Measurements from ENCODE around the gene PIEZO2.

DNA sequence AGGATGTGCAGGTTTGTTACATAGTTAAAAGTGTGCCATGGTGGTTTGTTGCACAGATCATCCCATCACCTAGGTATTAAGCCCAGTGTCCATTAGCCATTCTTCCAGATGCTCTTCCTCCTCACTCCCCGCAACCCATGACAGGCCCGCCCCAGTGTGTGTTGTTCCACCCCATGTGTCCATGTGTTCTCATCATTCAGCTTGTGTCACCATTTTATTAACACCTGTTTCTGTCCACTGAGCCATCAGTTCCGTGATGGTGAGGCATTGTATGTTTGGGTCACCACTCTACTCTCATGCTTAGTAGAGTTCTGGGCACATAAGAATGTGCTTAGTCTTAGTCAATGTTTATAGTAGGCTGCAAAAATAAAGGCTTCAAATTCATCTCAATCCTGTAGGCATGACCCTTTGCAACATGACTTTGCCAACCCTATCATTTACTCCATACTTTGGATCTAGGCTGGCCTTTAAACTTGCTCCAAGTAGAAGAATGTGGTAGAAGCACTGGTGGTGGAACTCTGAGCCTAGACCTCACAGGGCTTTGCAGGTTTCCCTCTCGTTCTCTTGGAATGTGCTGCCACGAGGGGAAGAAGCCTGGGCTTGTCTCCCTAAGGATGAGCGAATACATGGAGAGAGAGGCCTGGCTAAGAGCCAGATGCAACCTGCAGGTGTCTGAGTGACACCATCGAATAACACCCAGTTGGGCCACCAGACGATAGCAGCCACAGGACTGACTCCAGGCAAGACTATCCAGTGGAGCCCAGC lies 462.0 kb downstream of the PIEZO2 start:
- TF ChIP-seq POLR2AphosphoS5 (IDR thresholded peaks at IDR 0.05) (no peak), EP300 (IDR thresholded peaks at IDR 0.05) (no peak)
- TF ChIP-seq, protein P1, sequence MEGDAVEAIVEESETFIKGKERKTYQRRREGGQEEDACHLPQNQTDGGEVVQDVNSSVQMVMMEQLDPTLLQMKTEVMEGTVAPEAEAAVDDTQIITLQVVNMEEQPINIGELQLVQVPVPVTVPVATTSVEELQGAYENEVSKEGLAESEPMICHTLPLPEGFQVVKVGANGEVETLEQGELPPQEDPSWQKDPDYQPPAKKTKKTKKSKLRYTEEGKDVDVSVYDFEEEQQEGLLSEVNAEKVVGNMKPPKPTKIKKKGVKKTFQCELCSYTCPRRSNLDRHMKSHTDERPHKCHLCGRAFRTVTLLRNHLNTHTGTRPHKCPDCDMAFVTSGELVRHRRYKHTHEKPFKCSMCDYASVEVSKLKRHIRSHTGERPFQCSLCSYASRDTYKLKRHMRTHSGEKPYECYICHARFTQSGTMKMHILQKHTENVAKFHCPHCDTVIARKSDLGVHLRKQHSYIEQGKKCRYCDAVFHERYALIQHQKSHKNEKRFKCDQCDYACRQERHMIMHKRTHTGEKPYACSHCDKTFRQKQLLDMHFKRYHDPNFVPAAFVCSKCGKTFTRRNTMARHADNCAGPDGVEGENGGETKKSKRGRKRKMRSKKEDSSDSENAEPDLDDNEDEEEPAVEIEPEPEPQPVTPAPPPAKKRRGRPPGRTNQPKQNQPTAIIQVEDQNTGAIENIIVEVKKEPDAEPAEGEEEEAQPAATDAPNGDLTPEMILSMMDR (IDR thresholded peaks at IDR 0.05), result no peak

All from gastroesophageal sphincter (tissue), 3 donors.